HepG2 (cell line): ENCODE data around the gene LILRB5. TPM values are rescaled to one million over a fixed set of nuclear protein-coding genes. Genes with fewer than 3 reads are reported as not detected.

Source experiments
- FOXJ3 ChIP-seq: sonication (generic); formaldehyde crosslinking; IDR thresholded peaks from 2 replicates; pipeline ENCODE4 v1.4.0; 2020; ENCODE audit warnings: missing genetic modification reagents, mild to moderate bottlenecking, borderline replicate concordance
- GPN1 ChIP-seq: sonication (generic); formaldehyde crosslinking; IDR thresholded peaks from 2 replicates; pipeline ENCODE4 v1.5.1; 2020; ENCODE audit warnings: missing genetic modification reagents, borderline replicate concordance
- HMG20A ChIP-seq: IDR thresholded peaks from 2 replicates; pipeline ENCODE4 v1.6.1; 2016; ENCODE audit warnings: borderline replicate concordance
- ISX ChIP-seq: sonication (generic); formaldehyde crosslinking; conservative IDR thresholded peaks from 2 replicates; pipeline ENCODE4 v1.5.0; 2020; ENCODE audit warnings: missing genetic modification reagents
- KLF15 ChIP-seq: sonication (generic); formaldehyde crosslinking; IDR thresholded peaks from 2 replicates; pipeline ENCODE4 v1.8.1; 2023; ENCODE audit warnings: borderline replicate concordance, mild to moderate bottlenecking, inconsistent platforms, missing genetic modification reagents, mixed read lengths
- MYC ChIP-seq: sonication (generic); formaldehyde crosslinking; IDR thresholded peaks from 2 replicates; pipeline ENCODE4 v1.9.0; 2021; ENCODE audit warnings: missing genetic modification reagents, borderline replicate concordance
- NR2F6 ChIP-seq, 2 experiments: IDR thresholded peaks; 2 replicates each; pipeline ENCODE4 v1.6.1; 2016; ENCODE audit warnings: antibody characterized with exemption in 1 of 2, mild to moderate bottlenecking in 1 of 2
- POLR2G ChIP-seq: fragments of 200-400 bp; formaldehyde crosslinking; IDR thresholded peaks from 2 replicates; pipeline ENCODE4 v1.6.1; 2018; ENCODE audit warnings: mild to moderate bottlenecking, low read depth, low read length, moderate library complexity
- RAD51 ChIP-seq: fragments of 450-650 bp; IDR thresholded peaks from 2 replicates; pipeline ENCODE4 v1.6.1; 2016; ENCODE audit warnings: borderline replicate concordance
- SALL1 ChIP-seq: sonication (generic); formaldehyde crosslinking; IDR thresholded peaks from 2 replicates; pipeline ENCODE4 v1.8.0; 2022; ENCODE audit warnings: mild to moderate bottlenecking, missing genetic modification reagents
- SOX5 ChIP-seq: IDR thresholded peaks from 2 replicates; pipeline ENCODE4 v1.6.1; 2016; ENCODE audit warnings: borderline replicate concordance
- TP53 ChIP-seq: sonication (generic); formaldehyde crosslinking; conservative IDR thresholded peaks from 2 replicates; pipeline ENCODE4 v1.4.0; 2020; ENCODE audit warnings: missing genetic modification reagents
- XBP1 ChIP-seq: sonication (generic); formaldehyde crosslinking; IDR thresholded peaks from 2 replicates; pipeline ENCODE4 v1.5.0; 2020; ENCODE audit warnings: missing genetic modification reagents
- ZFY ChIP-seq: sonication (generic); formaldehyde crosslinking; IDR thresholded peaks from 2 replicates; pipeline ENCODE4 v1.4.0; 2020; ENCODE audit warnings: missing genetic modification reagents
- ZNF260 ChIP-seq: sonication (generic); formaldehyde crosslinking; IDR thresholded peaks from 2 replicates; pipeline ENCODE4 v1.4.0; 2020; ENCODE audit warnings: missing genetic modification reagents, low read depth, mild to moderate bottlenecking, borderline replicate concordance
- ZNF329 ChIP-seq: sonication (generic); formaldehyde crosslinking; IDR thresholded peaks from 2 replicates; pipeline ENCODE4 v1.9.0; 2021; ENCODE audit warnings: low read depth, mild to moderate bottlenecking, missing genetic modification reagents
- ZNF782 ChIP-seq: sonication (generic); formaldehyde crosslinking; IDR thresholded peaks from 2 replicates; pipeline ENCODE4 v1.4.0; 2020; ENCODE audit warnings: missing genetic modification reagents, mild to moderate bottlenecking, borderline replicate concordance
- ZNF878 ChIP-seq: sonication (generic); formaldehyde crosslinking; IDR thresholded peaks from 2 replicates; pipeline ENCODE4 v1.8.1; 2023; ENCODE audit warnings: mild to moderate bottlenecking, missing genetic modification reagents, moderate library complexity
- polyA plus RNA-seq, 8 experiments: library from polyadenylated mRNA; depleted of rRNA in 3 of 8; stranded (reverse) in 7 of 8; unstranded in 1 of 8; fragments of >200 nt; fragmentation: Illumina TruSeq in 4 of 8; extraction: Trizol in 4 of 8; gene quantifications; 2 replicates each; pipeline versions ENCODE4 v1.2.1 to v1.2.3, GENCODE V29; 2011 to 2016; ENCODE audit warnings: low read depth in 4 of 8, missing spikeins in 1 of 8, mixed read lengths in 1 of 8; ENCODE audit not compliant: insufficient read depth in 1 of 8
- total RNA-seq, 5 experiments: library from RNA; depleted of rRNA; stranded (reverse); fragments of >200 nt; fragmentation: Illumina TruSeq; extraction: Trizol; gene quantifications; 2 replicates each; pipeline ENCODE4 v1.2.3, GENCODE V29; 2016; ENCODE audit warnings: low read depth in 1 of 5
- TF ChIP-seq, protein P1 (sequence below): sonication (generic); formaldehyde crosslinking; IDR thresholded peaks from 2 replicates; pipeline ENCODE4 v1.5.0; 2020; ENCODE audit warnings: mild to moderate bottlenecking, missing genetic modification reagents
- TF ChIP-seq, protein P2 (sequence below): sonication (generic); formaldehyde crosslinking; IDR thresholded peaks from 2 replicates; pipeline ENCODE4 v1.4.0; 2020; ENCODE audit warnings: missing genetic modification reagents
- TF ChIP-seq, protein P3 (sequence below), 2 experiments: sonication (generic) in 1 of 2; formaldehyde crosslinking in 1 of 2; IDR thresholded peaks; 2 replicates each; pipeline versions ENCODE4 v1.4.0 to v1.6.1; 2016 to 2020; ENCODE audit warnings: borderline replicate concordance in 1 of 2, low read depth in 1 of 2, mild to moderate bottlenecking in 1 of 2, missing genetic modification reagents in 1 of 2
- TF ChIP-seq, protein P4 (sequence below): sonication (generic); formaldehyde crosslinking; conservative IDR thresholded peaks from 2 replicates; pipeline ENCODE4 v1.4.0; 2020; ENCODE audit warnings: missing genetic modification reagents
- TF ChIP-seq, protein P5 (sequence below): IDR thresholded peaks from 2 replicates; pipeline ENCODE4 v1.6.1; 2016; ENCODE audit warnings: mild to moderate bottlenecking, missing biosample characterization, missing genetic modification reagents

Gene LILRB5
- total and polyA plus RNA-seq, 2 of the 13 experiments (the other 11 are each of a cell fraction or from before 2014, with no cell fraction given) = not detected

DNA sequence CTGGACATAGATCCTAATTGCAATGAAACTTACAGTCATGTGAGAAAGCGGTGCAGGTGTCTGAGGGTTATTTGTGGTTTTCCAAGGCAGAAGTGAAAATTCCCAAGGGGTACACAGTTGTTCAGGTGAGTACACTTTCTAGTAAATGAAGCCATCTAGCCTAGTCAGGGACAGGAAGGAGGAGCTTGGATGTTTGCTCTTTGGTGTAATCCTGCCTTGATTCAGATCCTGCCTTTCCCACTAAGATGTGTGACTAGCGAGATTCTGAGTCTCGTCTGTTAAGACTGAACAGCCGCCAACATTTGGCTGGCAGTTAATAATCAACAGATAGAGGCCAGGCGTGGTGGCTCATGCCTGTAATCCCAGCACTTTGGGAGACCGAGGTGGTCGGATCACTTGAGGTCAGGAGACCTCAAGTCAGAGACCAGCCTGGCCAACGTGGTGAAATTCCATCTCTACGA lies 53.9 kb downstream of the LILRB5 start (continued):
- no peak for TF ChIP-seq ZNF878 (CRISPR knock-in tag)
- TF ChIP-seq SOX5 (CRISPR knock-in tag) = peak; percentile 29; the same call in 1 of the 2 replicates
- TF ChIP-seq RAD51 = no peak
- TF ChIP-seq HMG20A (CRISPR knock-in tag) = peak; percentile 47; the same call in 1 of the 2 replicates
- peak; percentile 48 for TF ChIP-seq POLR2G
- TF ChIP-seq, protein P1, sequence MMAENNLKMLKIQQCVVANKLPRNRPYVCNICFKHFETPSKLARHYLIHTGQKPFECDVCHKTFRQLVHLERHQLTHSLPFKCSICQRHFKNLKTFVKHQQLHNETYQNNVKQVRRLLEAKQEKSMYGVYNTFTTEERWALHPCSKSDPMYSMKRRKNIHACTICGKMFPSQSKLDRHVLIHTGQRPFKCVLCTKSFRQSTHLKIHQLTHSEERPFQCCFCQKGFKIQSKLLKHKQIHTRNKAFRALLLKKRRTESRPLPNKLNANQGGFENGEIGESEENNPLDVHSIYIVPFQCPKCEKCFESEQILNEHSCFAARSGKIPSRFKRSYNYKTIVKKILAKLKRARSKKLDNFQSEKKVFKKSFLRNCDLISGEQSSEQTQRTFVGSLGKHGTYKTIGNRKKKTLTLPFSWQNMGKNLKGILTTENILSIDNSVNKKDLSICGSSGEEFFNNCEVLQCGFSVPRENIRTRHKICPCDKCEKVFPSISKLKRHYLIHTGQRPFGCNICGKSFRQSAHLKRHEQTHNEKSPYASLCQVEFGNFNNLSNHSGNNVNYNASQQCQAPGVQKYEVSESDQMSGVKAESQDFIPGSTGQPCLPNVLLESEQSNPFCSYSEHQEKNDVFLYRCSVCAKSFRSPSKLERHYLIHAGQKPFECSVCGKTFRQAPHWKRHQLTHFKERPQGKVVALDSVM (CRISPR knock-in tag) = peak; percentile 37; the same call in 1 of the 2 replicates
- 0 out of 2 replicates have a peak, but pooled peaks have one; percentile 20 for TF ChIP-seq ZFY (CRISPR knock-in tag)
- TF ChIP-seq, protein P2, sequence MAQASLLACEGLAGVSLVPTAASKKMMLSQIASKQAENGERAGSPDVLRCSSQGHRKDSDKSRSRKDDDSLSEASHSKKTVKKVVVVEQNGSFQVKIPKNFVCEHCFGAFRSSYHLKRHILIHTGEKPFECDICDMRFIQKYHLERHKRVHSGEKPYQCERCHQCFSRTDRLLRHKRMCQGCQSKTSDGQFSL (CRISPR knock-in tag) = no peak
- no peak for TF ChIP-seq ZNF329 (CRISPR knock-in tag)
- no peak for TF ChIP-seq ISX (CRISPR knock-in tag)
- TF ChIP-seq ZNF782 = no peak
- no peak for TF ChIP-seq NR2F6 (IDR thresholded peaks at IDR 0.05)
- TF ChIP-seq NR2F6 (CRISPR knock-in tag; IDR thresholded peaks at IDR 0.05) = peak; percentile 23; the same call in 1 of the 2 replicates
- TF ChIP-seq KLF15 (CRISPR knock-in tag) = no peak
- no peak for TF ChIP-seq ZNF260 (CRISPR knock-in tag)
- no peak for TF ChIP-seq GPN1
- TF ChIP-seq, protein P3, sequence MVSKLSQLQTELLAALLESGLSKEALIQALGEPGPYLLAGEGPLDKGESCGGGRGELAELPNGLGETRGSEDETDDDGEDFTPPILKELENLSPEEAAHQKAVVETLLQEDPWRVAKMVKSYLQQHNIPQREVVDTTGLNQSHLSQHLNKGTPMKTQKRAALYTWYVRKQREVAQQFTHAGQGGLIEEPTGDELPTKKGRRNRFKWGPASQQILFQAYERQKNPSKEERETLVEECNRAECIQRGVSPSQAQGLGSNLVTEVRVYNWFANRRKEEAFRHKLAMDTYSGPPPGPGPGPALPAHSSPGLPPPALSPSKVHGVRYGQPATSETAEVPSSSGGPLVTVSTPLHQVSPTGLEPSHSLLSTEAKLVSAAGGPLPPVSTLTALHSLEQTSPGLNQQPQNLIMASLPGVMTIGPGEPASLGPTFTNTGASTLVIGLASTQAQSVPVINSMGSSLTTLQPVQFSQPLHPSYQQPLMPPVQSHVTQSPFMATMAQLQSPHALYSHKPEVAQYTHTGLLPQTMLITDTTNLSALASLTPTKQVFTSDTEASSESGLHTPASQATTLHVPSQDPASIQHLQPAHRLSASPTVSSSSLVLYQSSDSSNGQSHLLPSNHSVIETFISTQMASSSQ (IDR thresholded peaks at IDR 0.05; ENCODE audit: low read depth) = peak; percentile 77
- TF ChIP-seq, protein P3 (CRISPR knock-in tag; IDR thresholded peaks at IDR 0.05; ENCODE audit: borderline replicate concordance) = peak; percentile 81
- TF ChIP-seq TP53 (CRISPR knock-in tag) = no peak
- TF ChIP-seq MYC = no peak
- peak; percentile 26; the same call in 1 of the 2 replicates for TF ChIP-seq SALL1 (CRISPR knock-in tag)
- TF ChIP-seq FOXJ3 (CRISPR knock-in tag) = no peak
- TF ChIP-seq, protein P4, sequence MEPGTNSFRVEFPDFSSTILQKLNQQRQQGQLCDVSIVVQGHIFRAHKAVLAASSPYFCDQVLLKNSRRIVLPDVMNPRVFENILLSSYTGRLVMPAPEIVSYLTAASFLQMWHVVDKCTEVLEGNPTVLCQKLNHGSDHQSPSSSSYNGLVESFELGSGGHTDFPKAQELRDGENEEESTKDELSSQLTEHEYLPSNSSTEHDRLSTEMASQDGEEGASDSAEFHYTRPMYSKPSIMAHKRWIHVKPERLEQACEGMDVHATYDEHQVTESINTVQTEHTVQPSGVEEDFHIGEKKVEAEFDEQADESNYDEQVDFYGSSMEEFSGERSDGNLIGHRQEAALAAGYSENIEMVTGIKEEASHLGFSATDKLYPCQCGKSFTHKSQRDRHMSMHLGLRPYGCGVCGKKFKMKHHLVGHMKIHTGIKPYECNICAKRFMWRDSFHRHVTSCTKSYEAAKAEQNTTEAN = no peak
- no peak for TF ChIP-seq XBP1 (CRISPR knock-in tag)
- TF ChIP-seq, protein P5, sequence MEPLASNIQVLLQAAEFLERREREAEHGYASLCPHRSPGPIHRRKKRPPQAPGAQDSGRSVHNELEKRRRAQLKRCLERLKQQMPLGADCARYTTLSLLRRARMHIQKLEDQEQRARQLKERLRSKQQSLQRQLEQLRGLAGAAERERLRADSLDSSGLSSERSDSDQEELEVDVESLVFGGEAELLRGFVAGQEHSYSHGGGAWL (CRISPR knock-in tag) = no peak
